Brain microvascular endothelial cell (primary cell): Measurements from ENCODE around the gene CCR9.

Experiments used
- DNase-seq: peaks from one replicate; pipeline ENCODE4 v3.0.0-alpha.2; 2020
- H3K27ac ChIP-seq: fragments of 250-450 bp; sonication (Bioruptor Pico); 2 replicates; pipeline ENCODE4 v1.5.1; 2020; ENCODE audit warnings: mild to moderate bottlenecking, moderate library complexity
- H3K27me3 ChIP-seq: fragments of 250-450 bp; sonication (Bioruptor Pico); replicated peaks from 2 replicates; pipeline ENCODE4 v1.5.1; 2020; ENCODE audit warnings: mild to moderate bottlenecking
- H3K36me3 ChIP-seq: fragments of 250-450 bp; sonication (Bioruptor Pico); replicated peaks from 2 replicates; pipeline ENCODE4 v1.5.1; 2020; ENCODE audit warnings: mild to moderate bottlenecking
- H3K4me3 ChIP-seq: 2 replicates; pipeline ENCODE4 v1.5.1; 2011; ENCODE audit warnings: low read depth, mild to moderate bottlenecking, control low read depth, low read length, moderate library complexity
- CTCF ChIP-seq: IDR thresholded peaks from 2 replicates; pipeline ENCODE4 v1.5.1; 2011; ENCODE audit warnings: low read depth, mild to moderate bottlenecking, moderate library complexity, low read length, control low read depth, inconsistent platforms; ENCODE audit errors: missing control alignments
- in situ Hi-C: cut with HindIII; loops from 2 replicates; pipeline ENCODE4 v1.10.0; 2017; ENCODE audit warnings: low sequenced_read_pairs, low pct_ligation_motif_present

CCR9 gene

GRCh38 chr3:45861043-45861719 lies 25.2 kb upstream of the CCR9 start:
- H3K36me3 ChIP-seq = no peaks in the 10 kb centered on the region
- H3K27me3 ChIP-seq = peaks cover 5% of the 10 kb centered on the region
- H3K4me3 ChIP-seq = no peak overlapping the region
- no peak for DNase-seq
- H3K27ac ChIP-seq = no peak overlapping the region
- no peak for TF ChIP-seq CTCF
- in situ Hi-C loops = no loop called here

- Histone ChIP-seq H3K27me3 (peaks cover 5% of the 10 kb centered on the region), H3K4me3 (no peak overlapping the region), H3K27ac (no peak overlapping the region), H3K36me3 (no peaks in the 10 kb centered on the region)
- no peak for DNase-seq
- in situ Hi-C loops = no loop called here
- no peak for TF ChIP-seq CTCF
Observed at GRCh38 chr3:45864760-45865519, 21.4 kb upstream of the CCR9 start.

- in situ Hi-C loops = no loop called here
- Histone ChIP-seq H3K4me3 (no peak overlapping the region), H3K36me3 (no peaks in the 10 kb centered on the region), H3K27me3 (peaks cover 5% of the 10 kb centered on the region), H3K27ac (no peak overlapping the region)
- no peak for TF ChIP-seq CTCF
- no peak for DNase-seq
Observed at GRCh38 chr3:45865563-45865962, 20.8 kb upstream of the CCR9 start.

- H3K4me3 ChIP-seq = no peak overlapping the region
- TF ChIP-seq CTCF = no peak
- DNase-seq = no peak
- H3K36me3 ChIP-seq = no peaks in the 10 kb centered on the region
- no peak overlapping the region for H3K27ac ChIP-seq
- in situ Hi-C loops = no loop called here
- H3K27me3 ChIP-seq = peaks cover 2% of the 10 kb centered on the region
Observed at GRCh38 chr3:45868213-45868612, 18.1 kb upstream of the CCR9 start.

- TF ChIP-seq CTCF = no peak
- Histone ChIP-seq H3K36me3 (no peaks in the 10 kb centered on the region), H3K4me3 (no peak overlapping the region), H3K27ac (no peak overlapping the region), H3K27me3 (peaks cover 2% of the 10 kb centered on the region)
- in situ Hi-C loops = no loop called here
- DNase-seq = no peak
Observed at GRCh38 chr3:45868650-45869049, 17.7 kb upstream of the CCR9 start.
